ENCODE measurements around the gene ARPC5.
"Not testable (repeated sequence)": the region's sequence is repeated elsewhere in the genome, so short reads cannot be mapped to it uniquely, and the experiment has no call there.

ARPC5 gene

GRCh38 chr1:183635606-183636333, at the start of gene ARPC5:
Gene ARPC5, minus strand, starts transcription at chr1:183635783. Its CDS starts 124 bp downstream, at chr1:183635659.
- peaks cover 2% of the 10 kb centered on the region for H3K27me3 Mint-ChIP-seq
- intact Hi-C loops (cut with micrococcal nuclease) = loop anchor here (2.0 to 5.0 kb wide), 3 partner anchors 19 to 172 kb away; partner anchors contain the start of gene RGL1
- H3K9me3 Mint-ChIP-seq = no peaks in the 10 kb centered on the region
- H3K4me3 Mint-ChIP-seq = peak within 1 kb of the TSS; percentile 99
- peaks cover 46% of the 10 kb centered on the region for H3K36me3 Mint-ChIP-seq (ENCODE audit: low read depth)
- H3K27ac Mint-ChIP-seq = peak within 1 kb of the TSS; percentile 98
- H3K4me1 Mint-ChIP-seq (ENCODE audit: low read depth) = peaks cover 27% of the 10 kb centered on the region

DNA sequence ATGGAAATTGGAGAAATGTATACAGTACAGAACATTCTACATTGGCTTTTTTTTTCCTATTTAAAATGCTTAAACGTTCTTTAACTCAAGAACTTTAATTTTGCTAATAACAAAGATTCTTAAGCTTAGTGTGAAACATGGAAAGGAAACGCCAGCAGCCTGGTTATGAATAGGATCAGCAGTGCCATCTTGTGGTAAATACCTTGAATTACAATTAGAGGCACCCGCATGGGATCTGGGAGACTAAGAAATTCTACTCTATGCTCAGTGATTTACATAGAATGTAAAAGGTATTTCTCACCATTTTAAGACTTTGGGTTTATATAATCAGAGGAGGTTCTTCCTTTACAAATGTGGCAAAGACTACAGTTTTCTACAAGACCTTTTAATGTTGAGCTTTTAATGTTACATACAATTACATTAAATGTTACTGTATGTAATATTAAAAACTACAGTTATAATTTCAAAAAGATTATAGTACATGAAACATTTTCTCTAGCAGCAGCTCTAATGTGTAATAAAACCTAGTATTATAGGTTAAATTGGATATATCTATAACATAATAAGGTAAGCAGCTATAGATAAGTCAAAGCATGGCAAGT, 49.6 kb upstream of the ARPC5 start:
- Mint-ChIP-seq H3K4me1 (ENCODE audit: low read depth) (peaks cover 30% of the 10 kb centered on the region), H3K4me3 (no peak overlapping the region), H3K36me3 (ENCODE audit: low read depth) (no peaks in the 10 kb centered on the region), H3K9me3 (no peaks in the 10 kb centered on the region), H3K27me3 (peaks cover 12% of the 10 kb centered on the region), H3K27ac (no peak overlapping the region)
- intact Hi-C loops (cut with micrococcal nuclease) = loop anchor here (5.0 to 10.0 kb wide), 3 partner anchors 33 to 720 kb away; partner anchors contain the start of gene APOBEC4

DNA sequence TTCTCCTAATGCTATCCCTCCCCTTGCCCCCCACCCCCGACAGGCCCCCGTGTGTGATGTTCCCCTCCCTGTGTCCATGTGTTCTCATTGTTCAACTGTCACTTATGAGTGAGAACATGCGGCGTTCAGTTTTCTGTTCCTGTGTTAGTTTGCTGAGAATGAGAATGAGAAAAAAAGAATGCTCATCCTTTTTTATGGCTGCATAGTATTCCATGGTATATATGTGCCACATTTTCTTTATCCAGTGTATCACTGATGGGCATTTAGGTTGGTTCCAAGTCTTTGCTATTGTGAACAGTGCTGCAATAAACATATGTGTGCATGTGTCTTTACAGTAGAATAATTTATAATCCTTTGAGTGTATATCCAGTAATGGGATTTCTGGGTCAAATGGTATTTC, 43.8 kb upstream of the ARPC5 start:
- H3K36me3 Mint-ChIP-seq (ENCODE audit: low read depth); H3K4me3 Mint-ChIP-seq; intact Hi-C loops (cut with micrococcal nuclease); H3K9me3 Mint-ChIP-seq; H3K4me1 Mint-ChIP-seq (ENCODE audit: low read depth); H3K27ac Mint-ChIP-seq: not testable (repeated sequence)
- peaks cover 19% of the 10 kb centered on the region for H3K27me3 Mint-ChIP-seq

DNA sequence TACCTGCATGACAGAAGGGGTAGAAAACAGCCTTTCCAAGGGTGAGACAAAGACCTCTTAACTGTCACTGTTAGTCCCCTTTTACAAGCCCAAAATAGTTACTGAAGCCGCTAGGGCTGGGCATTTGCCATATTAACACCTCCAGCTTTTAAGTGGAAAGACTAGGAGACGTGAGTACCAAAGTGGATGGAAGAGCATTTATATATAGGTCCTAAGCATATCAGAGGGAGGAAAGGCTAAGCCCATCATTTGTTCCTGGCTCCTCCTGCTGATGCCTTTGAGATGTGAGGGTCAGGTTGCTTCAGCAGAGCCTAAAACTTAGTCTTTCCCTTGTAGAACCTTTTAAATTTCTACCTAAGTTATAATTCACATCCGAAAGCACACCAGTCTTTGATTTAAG, 43.2 kb upstream of the ARPC5 start:
- Mint-ChIP-seq H3K27me3 (peaks cover 18% of the 10 kb centered on the region), H3K36me3 (ENCODE audit: low read depth) (no peaks in the 10 kb centered on the region), H3K27ac (no peak overlapping the region), H3K9me3 (no peaks in the 10 kb centered on the region), H3K4me3 (no peak overlapping the region), H3K4me1 (ENCODE audit: low read depth) (peaks cover 6% of the 10 kb centered on the region)
- intact Hi-C loops (cut with micrococcal nuclease) = no loop called here

GRCh38 chr1:183676586-183677189, 41.1 kb upstream of the ARPC5 start:
- H3K4me1 Mint-ChIP-seq (ENCODE audit: low read depth) = no peaks in the 10 kb centered on the region
- H3K4me3 Mint-ChIP-seq = no peak overlapping the region
- H3K9me3 Mint-ChIP-seq = no peaks in the 10 kb centered on the region
- intact Hi-C loops (cut with micrococcal nuclease) = no loop called here
- H3K27me3 Mint-ChIP-seq = peaks cover 13% of the 10 kb centered on the region
- no peaks in the 10 kb centered on the region for H3K36me3 Mint-ChIP-seq (ENCODE audit: low read depth)
- H3K27ac Mint-ChIP-seq = no peak overlapping the region

DNA sequence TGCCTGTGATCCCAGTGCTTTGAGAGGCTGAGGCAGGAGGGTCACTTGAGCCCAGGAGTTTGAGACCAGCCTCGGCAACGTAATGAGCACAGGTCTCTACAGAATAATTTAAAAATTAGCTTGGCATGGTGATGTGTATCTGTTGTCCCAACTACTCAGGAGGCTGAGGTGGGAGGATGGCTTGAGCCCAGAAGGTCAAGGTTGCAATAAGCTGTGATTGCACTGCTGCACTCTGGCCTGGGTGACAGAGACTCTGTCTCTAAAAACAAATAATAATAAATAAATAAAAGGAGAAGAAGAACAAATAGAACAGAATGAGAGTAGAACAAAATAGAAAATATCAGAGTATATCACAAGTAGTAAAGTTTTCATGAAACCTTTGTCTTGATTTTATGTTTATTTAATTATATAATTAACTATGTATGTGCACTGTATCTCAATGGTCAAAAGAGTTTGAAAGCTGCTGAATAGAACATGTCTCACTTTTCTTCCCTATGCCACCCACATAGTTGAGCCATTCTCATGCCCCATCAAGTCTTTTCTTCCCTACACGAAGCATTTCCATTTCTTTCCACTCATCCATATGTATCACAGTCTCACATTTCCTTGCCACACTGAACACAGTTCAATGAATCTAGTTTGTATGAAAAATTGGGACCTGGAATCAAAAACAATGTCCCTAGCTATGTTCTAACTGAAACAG, 40.5 kb upstream of the ARPC5 start:
- Mint-ChIP-seq H3K4me1 (ENCODE audit: low read depth) (no peaks in the 10 kb centered on the region), H3K27me3 (peaks cover 12% of the 10 kb centered on the region), H3K27ac (no peak overlapping the region), H3K9me3 (no peaks in the 10 kb centered on the region), H3K4me3 (no peak overlapping the region), H3K36me3 (ENCODE audit: low read depth) (no peaks in the 10 kb centered on the region)
- intact Hi-C loops (cut with micrococcal nuclease) = no loop called here

GRCh38 chr1:183675381-183675780, 39.8 kb upstream of the ARPC5 start:
- no peak overlapping the region for H3K4me3 Mint-ChIP-seq
- H3K27me3 Mint-ChIP-seq = peaks cover 12% of the 10 kb centered on the region

DNA sequence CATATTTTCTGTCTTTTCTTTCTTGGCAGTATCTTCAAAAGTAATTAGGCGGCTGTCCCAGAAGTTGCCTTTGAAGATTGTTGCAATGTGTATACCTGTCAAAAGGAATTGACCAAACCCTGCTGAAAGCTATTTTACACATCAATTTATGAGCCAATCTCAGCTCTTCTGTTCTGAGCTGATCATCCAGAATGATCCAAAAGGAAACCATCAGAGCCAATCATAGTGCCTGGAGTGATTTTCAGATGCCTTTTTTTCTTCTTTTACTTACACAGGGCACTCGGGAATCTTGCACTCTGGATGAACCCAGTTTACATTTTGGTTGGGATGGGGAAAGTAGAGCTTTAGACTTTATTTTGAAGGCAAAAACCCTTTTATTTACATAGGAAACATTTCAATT, 39.3 kb upstream of the ARPC5 start:
- Mint-ChIP-seq H3K27me3 (peaks cover 12% of the 10 kb centered on the region), H3K4me3 (no peak overlapping the region), H3K9me3 (no peaks in the 10 kb centered on the region), H3K27ac (no peak overlapping the region), H3K4me1 (ENCODE audit: low read depth) (no peaks in the 10 kb centered on the region), H3K36me3 (ENCODE audit: low read depth) (no peaks in the 10 kb centered on the region)
- intact Hi-C loops (cut with micrococcal nuclease) = no loop called here

More at GRCh38 chr1:183675381-183675780, 39.8 kb upstream of the ARPC5 start:
- intact Hi-C loops (cut with micrococcal nuclease) = no loop called here
- Mint-ChIP-seq H3K4me1 (ENCODE audit: low read depth) (no peaks in the 10 kb centered on the region), H3K9me3 (no peaks in the 10 kb centered on the region), H3K36me3 (ENCODE audit: low read depth) (no peaks in the 10 kb centered on the region), H3K27ac (no peak overlapping the region)

DNA sequence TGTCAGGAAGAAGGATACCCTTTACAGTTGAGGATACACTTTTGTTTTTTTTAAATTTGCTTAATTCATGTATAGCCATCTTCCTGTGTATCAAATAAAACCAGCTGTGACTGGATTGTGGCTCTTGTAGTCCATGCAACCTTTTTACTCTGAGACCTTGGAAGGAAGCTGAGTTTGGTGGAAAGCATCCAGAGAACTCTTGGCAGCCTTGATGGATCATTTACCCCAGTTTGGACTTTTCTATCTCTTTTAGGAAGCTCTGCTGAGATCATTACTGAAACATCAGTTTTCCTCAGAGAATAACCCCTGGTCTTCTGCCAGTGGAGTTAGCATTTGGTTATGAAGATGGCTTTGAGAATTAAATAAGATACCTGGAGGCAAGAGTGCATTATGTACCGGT, 38.8 kb upstream of the ARPC5 start:
- intact Hi-C loops (cut with micrococcal nuclease) = no loop called here
- no peaks in the 10 kb centered on the region for H3K36me3 Mint-ChIP-seq (ENCODE audit: low read depth)
- H3K27ac Mint-ChIP-seq = no peak overlapping the region
- H3K9me3 Mint-ChIP-seq = no peaks in the 10 kb centered on the region
- H3K27me3 Mint-ChIP-seq = peaks cover 12% of the 10 kb centered on the region
- no peak overlapping the region for H3K4me3 Mint-ChIP-seq
- H3K4me1 Mint-ChIP-seq (ENCODE audit: low read depth) = no peaks in the 10 kb centered on the region

- no peaks in the 10 kb centered on the region for H3K9me3 Mint-ChIP-seq
- peaks cover 12% of the 10 kb centered on the region for H3K27me3 Mint-ChIP-seq
Measured at GRCh38 chr1:183673605-183674323, 38.2 kb upstream of the ARPC5 start.

DNA sequence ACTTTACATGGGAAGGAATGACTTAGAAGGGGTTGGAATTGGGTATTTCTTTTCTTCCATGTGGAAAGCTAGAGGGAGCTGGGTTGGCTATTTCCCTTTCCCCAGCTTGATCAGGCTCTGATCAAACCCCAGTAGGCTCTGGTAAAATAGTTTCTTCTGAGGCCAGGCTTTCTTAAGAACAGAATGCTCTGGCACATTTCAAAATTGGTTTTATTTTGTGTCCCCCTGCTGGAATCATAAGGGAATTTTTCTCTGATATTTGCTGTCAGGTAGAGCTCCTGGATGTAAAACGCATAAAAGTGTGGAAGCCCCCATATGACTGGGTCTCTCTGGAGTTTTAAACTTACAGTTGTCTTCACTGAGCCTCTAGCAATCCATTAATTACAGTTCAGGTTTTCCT, 34.6 kb upstream of the ARPC5 start:
- H3K9me3 Mint-ChIP-seq = no peaks in the 10 kb centered on the region
- no peaks in the 10 kb centered on the region for H3K36me3 Mint-ChIP-seq (ENCODE audit: low read depth)
- peaks cover 10% of the 10 kb centered on the region for H3K27me3 Mint-ChIP-seq
- no peak overlapping the region for H3K4me3 Mint-ChIP-seq
- no peaks in the 10 kb centered on the region for H3K4me1 Mint-ChIP-seq (ENCODE audit: low read depth)
- intact Hi-C loops (cut with micrococcal nuclease) = no loop called here
- H3K27ac Mint-ChIP-seq = no peak overlapping the region

More at GRCh38 chr1:183673605-183674323, 38.2 kb upstream of the ARPC5 start:
- Mint-ChIP-seq H3K36me3 (ENCODE audit: low read depth) (no peaks in the 10 kb centered on the region), H3K4me3 (no peak overlapping the region), H3K27ac (no peak overlapping the region), H3K4me1 (ENCODE audit: low read depth) (no peaks in the 10 kb centered on the region)
- intact Hi-C loops (cut with micrococcal nuclease) = no loop called here

DNA sequence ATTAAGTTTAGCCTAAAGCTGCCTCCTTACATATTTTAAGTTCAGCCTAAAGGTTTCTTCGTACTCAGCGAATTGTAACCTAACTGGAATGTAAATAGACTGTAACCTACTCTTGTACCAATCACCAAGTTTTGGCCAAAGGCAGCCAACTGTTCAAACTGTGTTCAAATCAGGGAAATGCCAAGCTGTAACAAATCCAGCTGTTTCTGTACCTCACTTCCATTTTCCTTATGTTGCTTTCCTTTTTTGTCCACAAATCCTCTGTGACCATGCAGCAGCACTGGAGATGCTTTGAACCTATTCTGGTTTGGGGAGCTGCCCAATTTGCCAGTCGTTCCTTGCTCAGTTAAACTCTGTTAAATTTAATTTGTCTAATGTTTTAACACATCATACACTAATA, 20.8 kb upstream of the ARPC5 start:
- peaks cover 29% of the 10 kb centered on the region for H3K4me1 Mint-ChIP-seq (ENCODE audit: low read depth)
- no peak overlapping the region for H3K4me3 Mint-ChIP-seq
- H3K27me3 Mint-ChIP-seq = peaks cover 2% of the 10 kb centered on the region
- H3K36me3 Mint-ChIP-seq (ENCODE audit: low read depth) = no peaks in the 10 kb centered on the region
- no peaks in the 10 kb centered on the region for H3K9me3 Mint-ChIP-seq
- intact Hi-C loops (cut with micrococcal nuclease) = loop anchor here (10.0 kb wide), 1 partner anchor 568 kb away; no protein-coding TSS in a partner anchor
- H3K27ac Mint-ChIP-seq = no peak overlapping the region

- Mint-ChIP-seq H3K4me1 (ENCODE audit: low read depth) (peaks cover 29% of the 10 kb centered on the region), H3K27me3 (peaks cover under 1% of the 10 kb centered on the region), H3K9me3 (no peaks in the 10 kb centered on the region), H3K4me3 (no peak overlapping the region), H3K36me3 (ENCODE audit: low read depth) (no peaks in the 10 kb centered on the region), H3K27ac (peak overlapping the region; percentile 58)
- intact Hi-C loops (cut with micrococcal nuclease) = loop anchor here (2.0 to 10.0 kb wide), 2 partner anchors 19 to 569 kb away; no protein-coding TSS in a partner anchor
Measured at GRCh38 chr1:183655562-183656075, 20.0 kb upstream of the ARPC5 start.

Data from dendritic cell treated with granulocyte-macrophage colony-stimulating factor and Interleukin-4, amounts not matched to agents 40 ng/mL and 50 ng/mL, for 4 days (primary cell).